OCI-LY1 (cell line): ENCODE results near the gene KLHDC4.
"Not testable (repeated sequence)": the region's sequence is repeated elsewhere in the genome, so short reads cannot be mapped to it uniquely, and the experiment has no call there.

ENCODE experiments used
- H2AFZ ChIP-seq: fragments of 200-600 bp; sonication (generic), shearing (Covaris generic); 2 replicates; pipeline ENCODE4 v1.6.0; 2014; ENCODE audit warnings: antibody characterized with exemption, mild to moderate bottlenecking, low read length
- H3F3A ChIP-seq: fragments of 200-600 bp; sonication (generic), shearing (Covaris generic); 2 replicates; pipeline ENCODE4 v1.6.0; 2014; ENCODE audit warnings: mild to moderate bottlenecking, antibody characterized with exemption, low read length, moderate library complexity; ENCODE audit not compliant: insufficient read depth
- H3K27ac ChIP-seq: fragments of 200-600 bp; sonication (generic); 2 replicates; pipeline ENCODE4 v1.5.1; 2014; ENCODE audit warnings: low read length, mixed run types, mild to moderate bottlenecking, low read depth; ENCODE audit not compliant: poor library complexity, severe bottlenecking
- H3K27me3 ChIP-seq: fragments of 200-600 bp; sonication (generic); 2 replicates; pipeline ENCODE4 v1.6.0; 2014; ENCODE audit warnings: antibody characterized with exemption, mild to moderate bottlenecking, low read length, moderate library complexity; ENCODE audit not compliant: insufficient read depth
- H3K36me3 ChIP-seq: fragments of 200-600 bp; sonication (generic); 2 replicates; pipeline ENCODE4 v1.6.1; 2014; ENCODE audit warnings: mild to moderate bottlenecking, antibody characterized with exemption, low read length, moderate library complexity, mixed read lengths; ENCODE audit not compliant: insufficient read depth
- H3K4me1 ChIP-seq: fragments of 200-600 bp; sonication (generic); 2 replicates; pipeline ENCODE4 v1.5.1; 2014; ENCODE audit warnings: mild to moderate bottlenecking, low read length, moderate library complexity; ENCODE audit not compliant: insufficient read depth, severe bottlenecking
- H3K4me2 ChIP-seq: fragments of 200-600 bp; sonication (generic), shearing (Covaris generic); 2 replicates; pipeline ENCODE4 v1.6.1; 2014; ENCODE audit warnings: low read length
- H3K4me3 ChIP-seq: fragments of 200-600 bp; sonication (generic); 2 replicates; pipeline ENCODE4 v1.5.1; 2014; ENCODE audit warnings: low read length, low read depth, mild to moderate bottlenecking, mixed read lengths; ENCODE audit not compliant: poor library complexity, severe bottlenecking
- H3K79me2 ChIP-seq: fragments of 200-600 bp; shearing (Covaris generic); 2 replicates; pipeline ENCODE4 v1.6.1; 2016; ENCODE audit warnings: mixed run types, low read length, mixed read lengths; ENCODE audit not compliant: insufficient read depth
- H3K9ac ChIP-seq: fragments of 200-600 bp; sonication (generic), shearing (Covaris generic); 2 replicates; pipeline ENCODE4 v1.6.1; 2014; ENCODE audit warnings: mild to moderate bottlenecking, low read length, mixed read lengths
- H3K9me2 ChIP-seq: fragments of 200-600 bp; sonication (generic), shearing (Covaris generic); 2 replicates; pipeline ENCODE4 v1.6.1; 2014; ENCODE audit warnings: low read depth, mild to moderate bottlenecking, low read length, mixed read lengths
- H3K9me3 ChIP-seq: fragments of 200-600 bp; shearing (Covaris generic); 2 replicates; pipeline ENCODE4 v1.6.1; 2014; ENCODE audit warnings: low read length, mixed read lengths
- H4K20me1 ChIP-seq: fragments of 200-600 bp; sonication (generic), shearing (Covaris generic); 2 replicates; pipeline ENCODE4 v1.6.0; 2016; ENCODE audit warnings: mild to moderate bottlenecking, low read length; ENCODE audit not compliant: insufficient read depth
- CTCF ChIP-seq: fragments of 200-600 bp; sonication (generic), shearing (Covaris generic); IDR thresholded peaks from 2 replicates; pipeline ENCODE4 v1.5.1; 2017; ENCODE audit warnings: mild to moderate bottlenecking, antibody characterized with exemption, low read length, moderate library complexity, mixed read lengths
- EZH2 ChIP-seq: fragments of 200-600 bp; sonication (generic), shearing (Covaris generic); IDR thresholded peaks from 2 replicates; pipeline ENCODE4 v1.8.0; 2017; ENCODE audit warnings: borderline replicate concordance, mixed run types, mild to moderate bottlenecking, antibody characterized with exemption, low read length, moderate library complexity, mixed read lengths

Gene KLHDC4

GRCh38 chr16:87722590-87723225 lies 43.1 kb downstream of the KLHDC4 start:
- H3K79me2 ChIP-seq: no peaks in the 10 kb centered on the region
- no peaks in the 10 kb centered on the region for H3K27me3 ChIP-seq
- H3K9me2 ChIP-seq: no peaks in the 10 kb centered on the region
- H3K9me3 ChIP-seq: no peaks in the 10 kb centered on the region
- peak overlapping the region; percentile 39; the same call in 1 of the 2 replicates for H3K4me2 ChIP-seq
- H3K36me3 ChIP-seq: peaks cover 74% of the 10 kb centered on the region
- peaks cover 50% of the 10 kb centered on the region for H3K4me1 ChIP-seq
- H2AFZ ChIP-seq: no peak overlapping the region
- H4K20me1 ChIP-seq: no peaks in the 10 kb centered on the region
- H3K9ac ChIP-seq: peak overlapping the region; percentile 64
- peak overlapping the region; percentile 5 for H3K4me3 ChIP-seq
- H3K27ac ChIP-seq: peak overlapping the region; percentile 97
- TF ChIP-seq CTCF (no peak), EZH2 (no peak)
- H3F3A ChIP-seq: no peaks in the 10 kb centered on the region

GRCh38 chr16:87721622-87722585 lies 43.9 kb downstream of the KLHDC4 start:
- Histone ChIP-seq H3K79me2 (no peaks in the 10 kb centered on the region), H3K9ac (peak overlapping the region; percentile 64; the same call in 1 of the 2 replicates), H3K27me3 (no peaks in the 10 kb centered on the region), H3K4me3 (no peak overlapping the region), H3K9me2 (no peaks in the 10 kb centered on the region), H3K36me3 (peaks cover 74% of the 10 kb centered on the region), H3K4me2 (no peak overlapping the region), H3F3A (no peaks in the 10 kb centered on the region), H3K4me1 (peaks cover 51% of the 10 kb centered on the region), H3K9me3 (no peaks in the 10 kb centered on the region), H2AFZ (no peak overlapping the region), H4K20me1 (no peaks in the 10 kb centered on the region), H3K27ac (peak overlapping the region; percentile 97)
- no peak for TF ChIP-seq EZH2
- no peak for TF ChIP-seq CTCF

GRCh38 chr16:87720446-87720845 lies 45.3 kb downstream of the KLHDC4 start:
- Histone ChIP-seq H3K27ac (no peak overlapping the region), H3F3A (no peaks in the 10 kb centered on the region), H3K4me3 (no peak overlapping the region), H3K27me3 (no peaks in the 10 kb centered on the region), H3K79me2 (no peaks in the 10 kb centered on the region), H2AFZ (no peak overlapping the region), H3K4me1 (peaks cover 46% of the 10 kb centered on the region), H3K4me2 (no peak overlapping the region), H3K9me2 (no peaks in the 10 kb centered on the region), H3K9ac (no peak overlapping the region), H3K9me3 (no peaks in the 10 kb centered on the region), H3K36me3 (peaks cover 81% of the 10 kb centered on the region), H4K20me1 (no peaks in the 10 kb centered on the region)
- TF ChIP-seq EZH2 (no peak), CTCF (no peak)

GRCh38 chr16:87718831-87719230 lies 47.0 kb downstream of the KLHDC4 start:
- H3K9me2 ChIP-seq, H3K27ac ChIP-seq, H3K9ac ChIP-seq, H3K9me3 ChIP-seq, H4K20me1 ChIP-seq, H3K27me3 ChIP-seq, H3K4me3 ChIP-seq, H3K79me2 ChIP-seq, H3F3A ChIP-seq, H2AFZ ChIP-seq, H3K4me2 ChIP-seq: not testable (repeated sequence)
- H3K36me3 ChIP-seq: peaks cover 90% of the 10 kb centered on the region
- H3K4me1 ChIP-seq: peaks cover 46% of the 10 kb centered on the region
